Activated CD4-positive, alpha-beta memory T cell treated with anti-CD3 and anti-CD28 coated beads for 36 hours (primary cell): ENCODE data around the gene TMEM201. TPM values are rescaled to one million over a fixed set of nuclear protein-coding genes. Genes with fewer than 3 reads are reported as not detected.
A peak's percentile ranks its signal among the peaks of the same experiment; 100 is the strongest.

Experiments
- CTCF ChIA-PET: fragments of 350-600 bp; sonication (Branson Sonifier 250); formaldehyde crosslinking; loops from one replicate; lab custom pipeline; 2021; ENCODE audit warnings: antibody characterized with exemption, inconsistent platforms; lab: Charles Lee
- POLR2A ChIA-PET: fragments of 350-600 bp; sonication (Branson Sonifier 250); formaldehyde crosslinking; loops from one replicate; lab custom pipeline; 2021; ENCODE audit warnings: antibody characterized with exemption; lab: Charles Lee
- DNase-seq: peaks from one replicate; pipeline ENCODE4 v3.0.0-alpha.2; 2020
- H3K27ac Mint-ChIP-seq: one replicate; pipeline ENCODE4 v1.8.0; 2021; ENCODE audit warnings: mixed read lengths
- H3K27me3 Mint-ChIP-seq: one replicate; pipeline ENCODE4 v1.8.0; 2021; ENCODE audit warnings: mixed read lengths
- H3K36me3 Mint-ChIP-seq: one replicate; pipeline ENCODE4 v1.8.0; 2021; ENCODE audit warnings: mixed read lengths
- H3K4me1 Mint-ChIP-seq: one replicate; pipeline ENCODE4 v1.8.0; 2021; ENCODE audit warnings: low read depth, mixed read lengths
- H3K4me3 Mint-ChIP-seq: one replicate; pipeline ENCODE4 v1.8.0; 2021; ENCODE audit warnings: mild to moderate bottlenecking, mixed read lengths
- H3K9me3 Mint-ChIP-seq: one replicate; pipeline ENCODE4 v1.8.0; 2021; ENCODE audit warnings: mixed read lengths
- intact Hi-C: fragments of 100-400 bp; cut with micrococcal nuclease; formaldehyde crosslinking; loops from one replicate; pipeline ENCODE4 v1.15.1; 2023
- total RNA-seq, 2 experiments: library from RNA; stranded (reverse); gene quantifications; one replicate each; pipeline ENCODE4 v1.2.3, GENCODE V29; 2021

The TMEM201 gene
- total RNA-seq, 2 experiments from 2014 or later: 12.2 to 14.0 TPM

GRCh38 chr1:9586147-9586766 lies 2.5 kb upstream of the TMEM201 start:
- ChIA-PET CTCF (interaction anchor here (1.5 kb wide), 1 partner anchor 24 kb away, joined by 3 read pairs; no protein-coding TSS in a partner anchor), POLR2A (no interaction called here)
- Mint-ChIP-seq H3K36me3 (peaks cover 6% of the 10 kb centered on the region), H3K27me3 (no peaks in the 10 kb centered on the region), H3K9me3 (no peaks in the 10 kb centered on the region), H3K4me3 (no peak overlapping the region), H3K4me1 (peaks cover 16% of the 10 kb centered on the region), H3K27ac (no peak overlapping the region)
- intact Hi-C loops: loop anchor here (5.0 kb wide), 2 partner anchors 141 to 294 kb away; partner anchors contain the start of gene SPSB1
- DNase-seq: no peak

GRCh38 chr1:9589144-9589718 lies 520 bp downstream of the TMEM201 start:
- peaks cover 32% of the 10 kb centered on the region for H3K4me1 Mint-ChIP-seq
- no peaks in the 10 kb centered on the region for H3K9me3 Mint-ChIP-seq
- intact Hi-C loops: loop anchor here (1.0 to 5.0 kb wide), 4 partner anchors 50 to 443 kb away; partner anchors contain the start of genes SLC25A33, SPSB1 and UBE4B
- peak overlapping the region; percentile 35 for H3K27ac Mint-ChIP-seq
- H3K27me3 Mint-ChIP-seq: no peaks in the 10 kb centered on the region
- POLR2A ChIA-PET: interaction anchor here (0.6 to 1.7 kb wide), 4 partner anchors 37 to 1390 kb away, joined by 3 to 4 read pairs (median 3); no protein-coding TSS in a partner anchor
- H3K4me3 Mint-ChIP-seq: peak overlapping the region; percentile 82
- CTCF ChIA-PET: interaction anchor here (0.9 to 1.2 kb wide), 3 partner anchors 21 to 38 kb away, joined by 3 to 8 read pairs (median 3); no protein-coding TSS in a partner anchor
- DNase-seq: peak; percentile 62
- H3K36me3 Mint-ChIP-seq: no peaks in the 10 kb centered on the region

- intact Hi-C loops: loop anchor here (1.0 to 5.0 kb wide), 4 partner anchors 50 to 443 kb away; partner anchors contain the start of genes SLC25A33, SPSB1 and UBE4B
- DNase-seq: no peak
- Mint-ChIP-seq H3K4me3 (peak overlapping the region; percentile 82), H3K9me3 (no peaks in the 10 kb centered on the region), H3K27ac (peak overlapping the region; percentile 35), H3K27me3 (no peaks in the 10 kb centered on the region), H3K4me1 (peaks cover 32% of the 10 kb centered on the region), H3K36me3 (no peaks in the 10 kb centered on the region)
- ChIA-PET CTCF (interaction anchor here (0.9 to 1.2 kb wide), 3 partner anchors 20 to 38 kb away, joined by 3 to 8 read pairs (median 3); no protein-coding TSS in a partner anchor), POLR2A (interaction anchor here (0.6 to 1.7 kb wide), 4 partner anchors 26 to 64 kb away, joined by 3 to 4 read pairs (median 3); no protein-coding TSS in a partner anchor)
Measured at GRCh38 chr1:9589719-9590157, 1.0 kb downstream of the TMEM201 start.

DNA sequence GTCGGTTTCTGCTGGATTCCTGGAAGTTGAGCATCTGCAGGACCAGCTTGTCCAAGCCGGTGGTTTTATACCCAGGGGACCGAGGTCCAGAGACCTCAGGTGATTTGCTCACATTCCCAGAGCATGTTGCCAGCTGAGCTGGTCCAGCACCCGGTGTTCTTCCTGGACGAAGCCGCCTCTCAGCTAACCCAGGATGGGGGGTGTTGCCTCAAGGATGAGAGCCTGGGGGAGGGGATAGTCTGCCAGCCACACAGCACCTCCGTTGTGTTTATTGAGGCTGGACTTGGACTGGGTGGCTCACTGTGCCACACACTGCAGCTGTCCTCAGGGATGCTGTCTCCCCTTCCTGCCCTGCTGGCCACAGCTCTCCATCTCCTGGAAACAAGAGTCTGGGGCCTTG lies 1.5 kb downstream of the TMEM201 start:
- Mint-ChIP-seq H3K4me1 (peaks cover 32% of the 10 kb centered on the region), H3K27me3 (no peaks in the 10 kb centered on the region), H3K4me3 (peak overlapping the region; percentile 82), H3K9me3 (no peaks in the 10 kb centered on the region), H3K36me3 (no peaks in the 10 kb centered on the region), H3K27ac (no peak overlapping the region)
- ChIA-PET CTCF (interaction anchor here (1.2 kb wide), 2 partner anchors 20 to 25 kb away, joined by 3 to 8 read pairs; no protein-coding TSS in a partner anchor), POLR2A (interaction anchor here (0.6 to 1.7 kb wide), 4 partner anchors 26 to 63 kb away, joined by 3 to 4 read pairs (median 3); no protein-coding TSS in a partner anchor)
- intact Hi-C loops: no loop called here
- no peak for DNase-seq

GRCh38 chr1:9590945-9591668 lies 2.4 kb downstream of the TMEM201 start:
- H3K27me3 Mint-ChIP-seq: no peaks in the 10 kb centered on the region
- H3K27ac Mint-ChIP-seq: no peak overlapping the region
- intact Hi-C loops: no loop called here
- peaks cover 32% of the 10 kb centered on the region for H3K4me1 Mint-ChIP-seq
- POLR2A ChIA-PET: no interaction called here
- no peaks in the 10 kb centered on the region for H3K36me3 Mint-ChIP-seq
- no peak for DNase-seq
- H3K4me3 Mint-ChIP-seq: no peak overlapping the region
- CTCF ChIA-PET: interaction anchor here (0.7 to 1.8 kb wide), 2 partner anchors 24 to 35 kb away, joined by 3 to 6 read pairs; no protein-coding TSS in a partner anchor
- no peaks in the 10 kb centered on the region for H3K9me3 Mint-ChIP-seq

DNA sequence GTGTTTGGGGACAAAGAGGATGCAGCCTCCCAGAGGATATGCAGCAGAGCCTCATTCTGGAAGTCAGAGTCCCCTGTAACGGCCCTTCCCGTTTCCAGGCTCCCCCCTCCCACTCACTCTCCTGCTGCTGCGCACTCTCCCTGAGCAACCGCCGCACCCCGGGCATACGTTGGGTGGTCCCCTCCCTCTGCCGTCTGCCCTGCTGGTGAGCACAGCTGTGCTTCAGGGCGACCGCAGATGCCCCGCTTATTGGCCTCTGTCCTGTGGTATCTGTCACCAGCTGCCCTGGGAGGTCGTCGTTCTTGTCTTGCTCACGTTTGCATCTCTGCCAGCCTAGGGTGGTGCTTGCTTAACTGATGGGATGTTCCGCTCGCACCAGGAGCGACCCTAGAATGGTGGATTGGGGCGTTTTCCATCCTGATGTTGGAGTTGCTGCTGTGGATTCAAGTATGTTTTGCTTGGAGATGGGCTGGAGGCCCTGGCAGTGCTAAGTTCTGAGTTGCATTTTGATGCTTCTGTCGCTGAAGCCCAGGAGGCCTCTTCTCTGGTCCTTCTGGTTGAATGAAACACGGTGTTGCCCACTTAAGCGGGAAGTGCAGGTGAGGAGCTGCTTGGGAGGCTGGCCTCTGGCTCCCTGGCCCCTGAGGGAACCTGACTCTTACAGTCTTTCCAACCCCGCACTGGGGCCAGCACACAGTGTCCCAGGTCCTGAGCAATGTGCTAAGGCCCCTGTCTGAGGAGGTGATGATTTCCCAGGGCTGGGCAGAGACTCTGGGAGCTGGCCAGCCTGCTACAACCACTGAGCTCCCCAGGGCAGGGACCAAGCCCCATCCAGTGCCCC lies 3.2 kb downstream of the TMEM201 start:
- peaks cover 4% of the 10 kb centered on the region for H3K36me3 Mint-ChIP-seq
- no peak for DNase-seq
- CTCF ChIA-PET: interaction anchor here (1.1 to 1.8 kb wide), 2 partner anchors 23 to 302 kb away, joined by 3 to 6 read pairs; no protein-coding TSS in a partner anchor
- POLR2A ChIA-PET: no interaction called here
- H3K9me3 Mint-ChIP-seq: no peaks in the 10 kb centered on the region
- intact Hi-C loops: no loop called here
- H3K4me1 Mint-ChIP-seq: peaks cover 32% of the 10 kb centered on the region
- H3K4me3 Mint-ChIP-seq: no peak overlapping the region
- no peak overlapping the region for H3K27ac Mint-ChIP-seq
- no peaks in the 10 kb centered on the region for H3K27me3 Mint-ChIP-seq

DNA sequence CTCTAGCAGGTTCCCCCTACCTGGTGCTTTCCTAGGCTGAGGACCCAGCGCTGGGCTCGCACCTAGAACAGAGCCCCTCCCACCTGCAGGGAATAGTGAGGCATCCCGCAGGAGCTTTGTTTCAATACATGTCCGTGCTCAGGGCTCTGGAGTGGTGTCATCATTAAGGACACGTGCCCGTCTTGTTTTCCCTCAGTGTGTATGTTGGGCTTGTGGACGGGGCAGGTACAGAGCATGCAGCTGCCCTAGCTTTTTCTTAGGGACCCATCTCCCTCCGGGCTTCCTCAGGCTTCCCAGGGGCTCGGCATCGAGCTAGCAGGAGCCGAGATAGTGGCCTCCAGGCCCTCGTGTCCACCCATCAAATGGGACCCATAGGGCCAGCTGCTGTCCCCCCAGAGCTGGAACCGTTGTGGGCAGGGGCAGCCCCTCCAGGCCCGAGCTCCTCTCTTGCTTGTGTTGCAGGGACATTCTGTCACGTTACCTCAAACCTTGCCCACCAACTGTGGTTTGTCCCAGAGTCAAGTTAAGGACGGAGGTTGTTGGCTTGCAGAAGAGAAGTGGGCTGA lies 3.9 kb downstream of the TMEM201 start:
- Mint-ChIP-seq H3K27ac (no peak overlapping the region), H3K4me3 (no peak overlapping the region), H3K27me3 (no peaks in the 10 kb centered on the region), H3K4me1 (peaks cover 32% of the 10 kb centered on the region), H3K36me3 (peaks cover 4% of the 10 kb centered on the region), H3K9me3 (no peaks in the 10 kb centered on the region)
- ChIA-PET POLR2A (no interaction called here), CTCF (interaction anchor here (1.1 to 1.8 kb wide), 4 partner anchors 8 to 303 kb away, joined by 3 to 6 read pairs (median 4); no protein-coding TSS in a partner anchor)
- no peak for DNase-seq
- intact Hi-C loops: no loop called here

GRCh38 chr1:9593147-9593491 lies 4.4 kb downstream of the TMEM201 start:
- DNase-seq: no peak
- H3K27me3 Mint-ChIP-seq: no peaks in the 10 kb centered on the region
- H3K4me1 Mint-ChIP-seq: peaks cover 31% of the 10 kb centered on the region
- no peak overlapping the region for H3K27ac Mint-ChIP-seq
- intact Hi-C loops: no loop called here
- POLR2A ChIA-PET: no interaction called here
- CTCF ChIA-PET: interaction anchor here (1.1 to 1.6 kb wide), 3 partner anchors 8 to 303 kb away, joined by 3 to 4 read pairs (median 3); no protein-coding TSS in a partner anchor
- no peaks in the 10 kb centered on the region for H3K9me3 Mint-ChIP-seq
- H3K36me3 Mint-ChIP-seq: peaks cover 5% of the 10 kb centered on the region
- no peak overlapping the region for H3K4me3 Mint-ChIP-seq

DNA sequence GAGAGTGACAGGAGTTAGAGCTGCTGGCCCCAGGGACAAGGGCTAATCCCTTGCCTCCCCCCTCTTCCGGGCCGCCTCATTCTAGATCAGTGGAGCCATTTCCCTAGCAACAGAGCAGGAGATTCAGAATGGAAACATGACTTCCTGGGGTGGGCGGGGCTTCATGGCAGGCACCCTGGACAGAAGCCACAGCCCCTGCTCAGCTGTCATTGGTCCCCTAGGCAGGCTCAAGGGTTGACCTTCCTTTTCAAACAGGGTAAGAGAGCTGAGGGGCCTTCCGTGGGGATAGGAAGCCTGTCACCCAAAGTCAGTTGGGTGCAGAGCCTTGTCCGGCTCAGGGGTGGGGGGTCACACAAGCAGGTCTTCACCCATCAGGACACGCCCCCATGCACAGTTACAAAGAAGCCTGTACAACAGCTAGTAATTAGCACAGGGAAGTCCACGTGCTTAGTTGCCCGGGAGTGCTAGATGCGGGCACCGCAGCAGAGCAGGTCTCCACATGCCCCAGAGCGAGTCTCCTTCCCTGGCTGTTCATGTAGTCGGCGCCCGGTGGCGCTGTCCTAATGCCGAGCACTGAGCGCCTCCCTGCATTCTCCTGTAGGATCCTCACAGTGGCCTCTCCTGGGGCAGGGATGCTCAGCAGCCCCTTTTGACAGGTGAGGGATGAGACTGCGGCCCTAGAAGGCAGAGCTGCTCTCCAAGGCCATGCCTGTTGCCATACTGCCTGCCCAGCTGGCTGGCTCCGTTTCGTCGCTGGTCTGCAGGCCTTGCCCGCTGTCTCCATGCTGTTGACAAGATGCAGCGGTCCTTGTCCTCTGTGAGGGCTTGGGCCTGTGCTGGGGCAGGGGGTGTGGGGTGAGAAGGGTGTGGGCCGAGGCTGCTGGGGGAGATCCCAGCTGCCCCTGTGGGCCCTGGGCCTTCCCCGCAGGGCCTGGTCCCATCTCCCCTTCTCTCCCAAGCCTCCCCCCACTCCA lies 5.1 kb downstream of the TMEM201 start:
- Mint-ChIP-seq H3K36me3 (peaks cover 6% of the 10 kb centered on the region), H3K4me3 (no peak overlapping the region), H3K9me3 (no peaks in the 10 kb centered on the region), H3K27me3 (no peaks in the 10 kb centered on the region), H3K27ac (no peak overlapping the region), H3K4me1 (peaks cover 29% of the 10 kb centered on the region)
- CTCF ChIA-PET: interaction anchor here (1.3 to 1.6 kb wide), 2 partner anchors 9 to 22 kb away, joined by 3 to 4 read pairs; no protein-coding TSS in a partner anchor
- POLR2A ChIA-PET: no interaction called here
- intact Hi-C loops: no loop called here
- peak; percentile 73 for DNase-seq
